ENCODE measurements around the gene LSM14A.

Gene LSM14A

GRCh38 chr19:34134190-34135053, 37.9 kb upstream of the LSM14A start:
- DNase-seq (ENCODE audit: low read depth): peak; percentile 39
- TF ChIP-seq CTCF (conservative IDR thresholded peaks at IDR 0.05; ENCODE audit: low read depth, low read length): no peak
- H3K4me3 ChIP-seq (ENCODE audit: low read length): peak overlapping the region; percentile 52

GRCh38 chr19:34135054-34135800, 37.1 kb upstream of the LSM14A start:
- H3K4me3 ChIP-seq (ENCODE audit: low read length): peak overlapping the region; percentile 52
- DNase-seq (ENCODE audit: low read depth): no peak
- TF ChIP-seq CTCF (conservative IDR thresholded peaks at IDR 0.05; ENCODE audit: low read depth, low read length): no peak

DNA sequence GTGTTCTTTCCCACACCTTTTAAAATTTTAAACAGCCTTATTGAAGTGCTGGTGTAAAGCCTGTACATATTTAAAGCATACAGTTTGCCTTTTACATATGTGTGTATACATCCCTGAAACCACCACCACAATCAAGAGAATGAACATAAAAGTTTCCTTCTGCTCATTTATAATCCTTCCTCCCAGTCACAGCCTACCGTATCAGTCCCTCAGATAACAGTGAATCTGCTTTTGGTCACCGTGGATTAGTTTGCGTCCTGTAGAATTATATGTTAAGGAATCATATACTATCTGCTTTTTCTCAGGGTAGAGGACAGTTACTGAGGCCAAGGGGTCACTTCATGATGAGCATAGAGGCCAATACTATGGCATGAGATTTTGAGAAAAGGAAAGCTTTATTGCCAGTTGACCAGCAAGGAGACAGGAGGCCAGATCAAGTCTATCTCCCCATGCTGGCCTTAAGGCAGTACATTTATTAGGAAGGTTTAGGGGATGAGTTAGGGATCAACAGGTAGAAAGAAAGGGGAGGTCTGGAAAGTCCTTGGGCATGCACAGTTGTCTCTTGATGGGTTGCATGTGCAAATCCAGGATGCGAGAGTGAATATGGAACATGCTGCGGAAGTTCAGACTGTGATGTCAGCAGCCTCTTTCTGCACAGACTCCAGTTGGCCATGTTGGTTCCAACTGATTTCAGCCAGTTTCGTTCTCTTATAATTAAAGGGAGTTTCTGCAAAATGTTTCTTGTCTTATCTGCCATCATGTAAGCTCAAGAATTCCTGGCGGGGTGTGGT, 36.3 kb upstream of the LSM14A start:
- TF ChIP-seq CTCF (conservative IDR thresholded peaks at IDR 0.05; ENCODE audit: low read depth, low read length): no peak

GRCh38 chr19:34141025-34141424, 31.3 kb upstream of the LSM14A start:
- H3K4me3 ChIP-seq (ENCODE audit: low read length): no peak overlapping the region
- no peak for TF ChIP-seq CTCF (conservative IDR thresholded peaks at IDR 0.05; ENCODE audit: low read depth, low read length)
- no peak for DNase-seq (ENCODE audit: low read depth)

More for the DNA sequence above, 36.3 kb upstream of the LSM14A start:
- no peak for DNase-seq (ENCODE audit: low read depth)
- H3K4me3 ChIP-seq (ENCODE audit: low read length): no peak overlapping the region

GRCh38 chr19:34142440-34142839, 29.9 kb upstream of the LSM14A start:
- no peak for TF ChIP-seq CTCF (conservative IDR thresholded peaks at IDR 0.05; ENCODE audit: low read depth, low read length)
- no peak for DNase-seq (ENCODE audit: low read depth)
- no peak overlapping the region for H3K4me3 ChIP-seq (ENCODE audit: low read length)

GRCh38 chr19:34145741-34146202, 26.5 kb upstream of the LSM14A start:
- no peak for DNase-seq (ENCODE audit: low read depth)
- TF ChIP-seq CTCF (conservative IDR thresholded peaks at IDR 0.05; ENCODE audit: low read depth, low read length): peak; percentile 78
- H3K4me3 ChIP-seq (ENCODE audit: low read length): no peak overlapping the region
